Activated CD8-positive, alpha-beta memory T cell treated with anti-CD3 and anti-CD28 coated beads, Interleukin-2, amount 10 ng/mL, durations not matched to agents 7 days and 5 days (primary cell): ENCODE measurements around the gene CLDN19. TPM values are rescaled to one million over a fixed set of nuclear protein-coding genes. Genes with fewer than 3 reads are reported as not detected.

Source experiments
- ATAC-seq: fragments of 150-1000 bp; cut with Tn5 transposase; one replicate; pipeline ENCODE4 v1.10.0; 2021; ENCODE audit warnings: moderate library complexity
- CTCF ChIA-PET: fragments of 350-600 bp; sonication (Branson Sonifier 250); formaldehyde crosslinking; loops from one replicate; lab custom pipeline; 2021; ENCODE audit warnings: antibody characterized with exemption; lab: Charles Lee
- DNase-seq: peaks from one replicate; pipeline ENCODE4 v3.0.0-alpha.2; 2020
- H3K27ac Mint-ChIP-seq: one replicate; pipeline ENCODE4 v1.8.0; 2021; ENCODE audit warnings: mild to moderate bottlenecking, mixed read lengths
- H3K27me3 Mint-ChIP-seq: one replicate; pipeline ENCODE4 v1.8.0; 2021; ENCODE audit warnings: mixed read lengths
- H3K36me3 Mint-ChIP-seq: one replicate; pipeline ENCODE4 v1.8.0; 2021; ENCODE audit warnings: mild to moderate bottlenecking, mixed read lengths
- H3K4me1 Mint-ChIP-seq: one replicate; pipeline ENCODE4 v1.8.0; 2021; ENCODE audit warnings: mixed read lengths
- H3K4me3 Mint-ChIP-seq: one replicate; pipeline ENCODE4 v1.8.0; 2021; ENCODE audit warnings: mild to moderate bottlenecking, moderate library complexity, mixed read lengths
- H3K9me3 Mint-ChIP-seq: one replicate; pipeline ENCODE4 v1.8.0; 2022; ENCODE audit warnings: low read depth, mixed read lengths
- total RNA-seq, 2 experiments: library from RNA; stranded (reverse); gene quantifications; one replicate each; pipeline ENCODE4 v1.2.3, GENCODE V29; 2021

CLDN19 gene
- total RNA-seq, 2 experiments from 2014 or later = not detected

- no peaks in the 10 kb centered on the region for H3K9me3 Mint-ChIP-seq
- H3K4me3 Mint-ChIP-seq = no peak overlapping the region
- peaks cover 25% of the 10 kb centered on the region for H3K36me3 Mint-ChIP-seq
- H3K27me3 Mint-ChIP-seq = no peaks in the 10 kb centered on the region
- H3K4me1 Mint-ChIP-seq = peaks cover 37% of the 10 kb centered on the region
- CTCF ChIA-PET = interaction anchor here (4.2 kb wide), 1 partner anchor 9 kb away, joined by 44 read pairs; no protein-coding TSS in a partner anchor
- H3K27ac Mint-ChIP-seq = no peak overlapping the region
- DNase-seq = no peak
- ATAC-seq = no peak
Observed at GRCh38 chr1:42769811-42770210, 29.8 kb upstream of the CLDN19 start.

- DNase-seq (no peak), ATAC-seq (no peak)
- no peak overlapping the region for H3K27ac Mint-ChIP-seq
- H3K27me3 Mint-ChIP-seq = no peaks in the 10 kb centered on the region
- no peaks in the 10 kb centered on the region for H3K9me3 Mint-ChIP-seq
- peaks cover 17% of the 10 kb centered on the region for H3K36me3 Mint-ChIP-seq
- H3K4me3 Mint-ChIP-seq = no peak overlapping the region
- CTCF ChIA-PET = interaction anchor here (0.6 to 4.2 kb wide), 6 partner anchors 11 to 306 kb away, joined by 3 to 44 read pairs (median 5); no protein-coding TSS in a partner anchor
- peaks cover 37% of the 10 kb centered on the region for H3K4me1 Mint-ChIP-seq
Observed at GRCh38 chr1:42768172-42768571, 28.1 kb upstream of the CLDN19 start.

- ATAC-seq (no peak), DNase-seq (no peak)
Observed at GRCh38 chr1:42767510-42768000, 27.5 kb upstream of the CLDN19 start.

GRCh38 chr1:42766741-42767509 is 26.9 kb upstream of the CLDN19 start, which contains the start of the genes C1orf50 and P3H1:
TSS of gene C1orf50 (plus strand) at chr1:42767249. CDS start at chr1:42767312, 63 bp downstream.
TSS of gene P3H1 (minus strand) at chr1:42767028. CDS start at chr1:42766971, 57 bp downstream.
- Mint-ChIP-seq H3K27me3 (no peaks in the 10 kb centered on the region), H3K27ac (no peak within 1 kb of the TSS), H3K36me3 (peaks cover 12% of the 10 kb centered on the region), H3K9me3 (no peaks in the 10 kb centered on the region), H3K4me3 (no peak within 1 kb of the TSS), H3K4me1 (peaks cover 30% of the 10 kb centered on the region)
- CTCF ChIA-PET = interaction anchor here (0.8 to 4.2 kb wide), 21 partner anchors 10 to 405 kb away, joined by 3 to 44 read pairs (median 5); partner anchors contain the start of genes CFAP57, EBNA1BP2, ERMAP and PPIH
- DNase-seq = peak; percentile 100
- peak; percentile 94 for ATAC-seq

More at GRCh38 chr1:42767510-42768000, 27.5 kb upstream of the CLDN19 start:
- CTCF ChIA-PET = interaction anchor here (0.6 to 4.2 kb wide), 15 partner anchors 11 to 404 kb away, joined by 3 to 44 read pairs (median 6); partner anchors contain the start of genes CFAP57, EBNA1BP2, PPIH and YBX1
- Mint-ChIP-seq H3K27ac (no peak overlapping the region), H3K4me3 (no peak overlapping the region), H3K4me1 (peaks cover 34% of the 10 kb centered on the region), H3K9me3 (no peaks in the 10 kb centered on the region), H3K36me3 (peaks cover 14% of the 10 kb centered on the region), H3K27me3 (no peaks in the 10 kb centered on the region)

GRCh38 chr1:42765832-42766740 is 26.1 kb upstream of the CLDN19 start:
- ATAC-seq = peak; percentile 13
- H3K9me3 Mint-ChIP-seq = no peaks in the 10 kb centered on the region

GRCh38 chr1:42765269-42765668 is 25.2 kb upstream of the CLDN19 start:
- DNase-seq (no peak), ATAC-seq (no peak)
- Mint-ChIP-seq H3K4me3 (no peak overlapping the region), H3K4me1 (peaks cover 23% of the 10 kb centered on the region), H3K9me3 (no peaks in the 10 kb centered on the region), H3K36me3 (peaks cover 6% of the 10 kb centered on the region), H3K27me3 (no peaks in the 10 kb centered on the region), H3K27ac (no peak overlapping the region)
- CTCF ChIA-PET = interaction anchor here (0.9 to 4.2 kb wide), 12 partner anchors 8 to 307 kb away, joined by 3 to 44 read pairs (median 5); partner anchors contain the start of genes ERMAP, PPIH, SVBP and ZNF691

More at GRCh38 chr1:42765832-42766740, 26.1 kb upstream of the CLDN19 start:
- CTCF ChIA-PET = interaction anchor here (0.7 to 4.2 kb wide), 22 partner anchors 9 to 406 kb away, joined by 3 to 44 read pairs (median 5); partner anchors contain the start of genes CFAP57, EBNA1BP2, ERMAP and PPIH
- no peak overlapping the region for H3K4me3 Mint-ChIP-seq
- H3K27me3 Mint-ChIP-seq = no peaks in the 10 kb centered on the region
- H3K27ac Mint-ChIP-seq = no peak overlapping the region
- peaks cover 12% of the 10 kb centered on the region for H3K36me3 Mint-ChIP-seq
- DNase-seq = peak; percentile 64
- H3K4me1 Mint-ChIP-seq = peaks cover 29% of the 10 kb centered on the region

- H3K36me3 Mint-ChIP-seq = peaks cover 2% of the 10 kb centered on the region
- no peak overlapping the region for H3K4me3 Mint-ChIP-seq
- no peaks in the 10 kb centered on the region for H3K27me3 Mint-ChIP-seq
- CTCF ChIA-PET = no interaction called here
- H3K4me1 Mint-ChIP-seq = peaks cover 2% of the 10 kb centered on the region
- no peak for DNase-seq
- ATAC-seq = no peak
- H3K9me3 Mint-ChIP-seq = no peaks in the 10 kb centered on the region
- H3K27ac Mint-ChIP-seq = no peak overlapping the region
Observed at GRCh38 chr1:42762269-42762668, 22.2 kb upstream of the CLDN19 start.

GRCh38 chr1:42761567-42761966 is 21.5 kb upstream of the CLDN19 start:
- CTCF ChIA-PET = no interaction called here
- ATAC-seq = no peak
- H3K36me3 Mint-ChIP-seq = peaks cover 4% of the 10 kb centered on the region

GRCh38 chr1:42759114-42759513 is 19.1 kb upstream of the CLDN19 start:
- no peak for DNase-seq
- CTCF ChIA-PET = interaction anchor here (1.6 kb wide), 1 partner anchor 21 kb away, joined by 4 read pairs; no protein-coding TSS in a partner anchor
- Mint-ChIP-seq H3K4me3 (no peak overlapping the region), H3K36me3 (peaks cover 18% of the 10 kb centered on the region), H3K27ac (no peak overlapping the region), H3K27me3 (no peaks in the 10 kb centered on the region), H3K4me1 (no peaks in the 10 kb centered on the region), H3K9me3 (no peaks in the 10 kb centered on the region)
- no peak for ATAC-seq

More at GRCh38 chr1:42761567-42761966, 21.5 kb upstream of the CLDN19 start:
- Mint-ChIP-seq H3K4me3 (no peak overlapping the region), H3K9me3 (no peaks in the 10 kb centered on the region), H3K4me1 (peaks cover 2% of the 10 kb centered on the region), H3K27me3 (no peaks in the 10 kb centered on the region), H3K27ac (no peak overlapping the region)
- DNase-seq = no peak

- H3K4me1 Mint-ChIP-seq = no peaks in the 10 kb centered on the region
- no peak overlapping the region for H3K4me3 Mint-ChIP-seq
- no peaks in the 10 kb centered on the region for H3K27me3 Mint-ChIP-seq
- H3K9me3 Mint-ChIP-seq = no peaks in the 10 kb centered on the region
- ATAC-seq = no peak
- CTCF ChIA-PET = interaction anchor here (0.7 to 1.6 kb wide), 2 partner anchors 21 to 315 kb away, joined by 3 to 4 read pairs; no protein-coding TSS in a partner anchor
- DNase-seq = no peak
- H3K36me3 Mint-ChIP-seq = peaks cover 21% of the 10 kb centered on the region
- no peak overlapping the region for H3K27ac Mint-ChIP-seq
Observed at GRCh38 chr1:42758641-42759040, 18.6 kb upstream of the CLDN19 start.

- Mint-ChIP-seq H3K27me3 (no peaks in the 10 kb centered on the region), H3K4me3 (no peak overlapping the region), H3K36me3 (peaks cover 23% of the 10 kb centered on the region), H3K27ac (no peak overlapping the region), H3K4me1 (no peaks in the 10 kb centered on the region), H3K9me3 (no peaks in the 10 kb centered on the region)
- CTCF ChIA-PET = interaction anchor here (0.7 to 1.7 kb wide), 3 partner anchors 9 to 316 kb away, joined by 3 to 10 read pairs (median 4); partner anchors contain the start of genes C1orf50 and P3H1
- DNase-seq (no peak), ATAC-seq (no peak)
Observed at GRCh38 chr1:42757892-42758275, 17.8 kb upstream of the CLDN19 start.
